GM23338 (cell line): ENCODE data around the gene OMA1. TPM values are rescaled to one million over a fixed set of nuclear protein-coding genes. Genes with fewer than 3 reads are reported as not detected.

Experiments used
- ATAC-seq: fragments of 200-7000 bp; cut with Tn5 transposase; 3 replicates; pipeline ENCODE4 v1.9.1; 2020
- DNase-seq: peaks from one replicate; pipeline ENCODE4 v3.0.0-alpha.2; 2015; ENCODE audit warnings: low spot score
- H2AFZ ChIP-seq: fragments of 200-600 bp; sonication (generic); 2 replicates; pipeline ENCODE4 v1.8.0; 2016; ENCODE audit warnings: antibody characterized with exemption, mild to moderate bottlenecking, moderate library complexity
- H3F3A ChIP-seq: fragments of 200-600 bp; sonication (generic); replicated peaks from 2 replicates; pipeline ENCODE4 v1.8.0; 2017; ENCODE audit warnings: antibody characterized with exemption, mixed run types, low read depth
- H3K27ac ChIP-seq: fragments of 200-600 bp; sonication (generic); 2 replicates; pipeline ENCODE4 v1.6.1; 2016; ENCODE audit warnings: low read depth
- H3K27me3 ChIP-seq: fragments of 200-600 bp; sonication (generic); 2 replicates; pipeline ENCODE4 v1.8.0; 2016; ENCODE audit warnings: mild to moderate bottlenecking, mixed run types, moderate library complexity; ENCODE audit not compliant: insufficient read depth
- H3K36me3 ChIP-seq: fragments of 200-600 bp; sonication (generic); 2 replicates; pipeline ENCODE4 v1.8.0; 2016; ENCODE audit warnings: mild to moderate bottlenecking; ENCODE audit not compliant: insufficient read depth
- H3K4me1 ChIP-seq: fragments of 200-600 bp; sonication (generic); 2 replicates; pipeline ENCODE4 v1.8.0; 2016; ENCODE audit warnings: mild to moderate bottlenecking, moderate library complexity; ENCODE audit not compliant: insufficient read depth
- H3K4me2 ChIP-seq: fragments of 200-600 bp; sonication (generic); 2 replicates; pipeline ENCODE4 v1.7.1; 2017; ENCODE audit warnings: mixed run types
- H3K4me3 ChIP-seq: fragments of 200-600 bp; sonication (generic); 2 replicates; pipeline ENCODE4 v1.6.1; 2016; ENCODE audit warnings: mixed run types
- H3K79me2 ChIP-seq: fragments of 200-600 bp; sonication (generic); replicated peaks from 2 replicates; pipeline ENCODE4 v1.8.0; 2017; ENCODE audit warnings: mild to moderate bottlenecking; ENCODE audit not compliant: insufficient read depth
- H3K9me2 ChIP-seq: fragments of 200-600 bp; sonication (generic); 2 replicates; pipeline ENCODE4 v1.8.0; 2017; ENCODE audit not compliant: insufficient read depth
- H4K20me1 ChIP-seq: fragments of 200-600 bp; sonication (generic); replicated peaks from 2 replicates; pipeline ENCODE4 v1.8.0; 2017; ENCODE audit warnings: mild to moderate bottlenecking; ENCODE audit not compliant: insufficient read depth
- H3K27ac Mint-ChIP-seq: 2 replicates; pipeline ENCODE4 v1.8.0; 2020; ENCODE audit warnings: inconsistent platforms, mild to moderate bottlenecking, moderate library complexity, mixed read lengths
- H3K27me3 Mint-ChIP-seq: 3 replicates; pipeline ENCODE4 v1.8.0; 2022; ENCODE audit warnings: low read depth, mild to moderate bottlenecking, moderate library complexity, mixed read lengths, inconsistent platforms; ENCODE audit not compliant: insufficient read depth, poor library complexity
- H3K36me3 Mint-ChIP-seq: 3 replicates; pipeline ENCODE4 v1.8.0; 2021; ENCODE audit warnings: low read depth, mild to moderate bottlenecking, inconsistent platforms, moderate library complexity, mixed read lengths
- H3K4me1 Mint-ChIP-seq: 3 replicates; pipeline ENCODE4 v1.8.0; 2020; ENCODE audit warnings: mild to moderate bottlenecking, inconsistent platforms, mixed read lengths
- H3K4me3 Mint-ChIP-seq: 3 replicates; pipeline ENCODE4 v1.8.0; 2021; ENCODE audit warnings: moderate library complexity, mild to moderate bottlenecking, inconsistent platforms, mixed read lengths
- H3K9me3 Mint-ChIP-seq: 3 replicates; pipeline ENCODE4 v1.8.0; 2020; ENCODE audit warnings: moderate library complexity, mild to moderate bottlenecking, inconsistent platforms, mixed read lengths
- CREB1 ChIP-seq: fragments of 250-450 bp; sonication (Bioruptor Pico); IDR thresholded peaks from 2 replicates; pipeline ENCODE4 v1.5.0; 2020; ENCODE audit warnings: low read depth, mild to moderate bottlenecking, moderate library complexity
- EZH2 ChIP-seq: fragments of 200-600 bp; sonication (generic); IDR thresholded peaks from one replicate; pipeline ENCODE4 v1.8.0; 2017; ENCODE audit warnings: antibody characterized with exemption, mild to moderate bottlenecking, low read depth; ENCODE audit not compliant: unreplicated experiment
- EZH2phosphoT487 ChIP-seq: fragments of 200-600 bp; sonication (generic); IDR thresholded peaks from one replicate; pipeline ENCODE4 v1.8.1; 2018; ENCODE audit warnings: antibody characterized with exemption; ENCODE audit not compliant: unreplicated experiment
- JUNB ChIP-seq: IDR thresholded peaks from one replicate; pipeline ENCODE4 v1.6.1; 2016; ENCODE audit warnings: antibody characterized with exemption; ENCODE audit not compliant: unreplicated experiment
- NANOG ChIP-seq: IDR thresholded peaks from 2 replicates; pipeline ENCODE4 v1.6.1; 2016; ENCODE audit warnings: antibody characterized with exemption, borderline replicate concordance
- POLR2AphosphoS5 ChIP-seq: IDR thresholded peaks from 2 replicates; pipeline ENCODE4 v1.6.1; 2016; ENCODE audit warnings: antibody characterized with exemption, low read depth
- STAT1 ChIP-seq: IDR thresholded peaks from one replicate; pipeline ENCODE4 v1.6.1; 2016; ENCODE audit warnings: antibody characterized with exemption; ENCODE audit not compliant: unreplicated experiment
- ZNF331 ChIP-seq: fragments of 250-450 bp; sonication (Bioruptor Pico); IDR thresholded peaks from 2 replicates; pipeline ENCODE4 v1.5.0; 2020; ENCODE audit warnings: low read depth, mild to moderate bottlenecking, moderate library complexity
- polyA plus RNA-seq: library from polyadenylated mRNA; unstranded; fragments of >200 nt; fragmentation: Nextera tagmentation; extraction: Ambion mirVana; gene quantifications from 2 replicates; pipeline ENCODE4 v1.2.1, GENCODE V29; 2016
- total RNA-seq: library from RNA; depleted of rRNA; stranded (reverse); fragments of >200 nt; shearing (Covaris generic); gene quantifications from 2 replicates; pipeline ENCODE4 v1.2.3, GENCODE V29; 2014
- TF ChIP-seq, protein P1 (sequence below): IDR thresholded peaks from one replicate; pipeline ENCODE4 v1.6.1; 2018; ENCODE audit warnings: antibody characterized with exemption; ENCODE audit not compliant: unreplicated experiment
- TF ChIP-seq, protein P2 (sequence below): IDR thresholded peaks from 2 replicates; pipeline ENCODE4 v1.6.1; 2016; ENCODE audit warnings: antibody characterized with exemption
- TF ChIP-seq, protein P3 (sequence below), 2 experiments: fragments of 200-600 bp in 1 of 2; sonication (generic) in 1 of 2; conservative IDR thresholded peaks; 2 replicates each; pipeline versions ENCODE4 v1.5.1 to v1.6.1; 2016 to 2017; ENCODE audit warnings: antibody characterized with exemption in 2 of 2, low read depth in 2 of 2, mild to moderate bottlenecking in 2 of 2, moderate library complexity in 1 of 2

OMA1 gene
- total and polyA plus RNA-seq, 2 experiments from 2014 or later, result 21.3 to 33.1 TPM

DNA sequence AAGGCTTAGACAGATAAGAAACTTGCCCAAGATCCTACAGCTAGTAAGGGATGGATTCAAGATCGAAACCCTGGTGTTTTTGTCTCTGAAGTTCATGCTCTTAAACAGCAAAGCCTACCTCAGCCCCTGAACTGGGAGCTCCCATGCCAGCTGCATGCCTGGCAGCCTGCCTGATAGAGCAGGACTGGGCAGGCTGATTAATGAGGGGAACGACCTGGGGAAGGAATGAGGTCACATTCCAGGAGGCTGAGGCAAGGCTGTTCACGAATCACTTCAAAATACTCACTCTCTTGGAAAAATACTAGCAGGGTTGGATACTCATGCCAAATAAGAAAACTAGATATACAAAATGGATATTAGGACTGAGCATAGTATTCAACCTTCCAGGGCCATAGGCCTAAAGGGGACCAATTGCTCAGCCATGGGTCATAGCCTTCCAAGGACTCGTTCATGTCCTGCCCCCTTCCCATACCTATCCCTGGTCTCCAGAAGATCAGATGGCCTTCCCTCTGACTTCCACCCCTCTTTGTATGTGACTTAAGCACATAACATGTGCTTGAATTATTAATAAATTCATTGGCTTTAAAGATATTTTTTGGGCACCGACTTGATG lies 46.1 kb upstream of the OMA1 start:
- no peaks in the 10 kb centered on the region for H3K79me2 ChIP-seq
- DNase-seq, result no peak
- H2AFZ ChIP-seq, result no peak overlapping the region
- Mint-ChIP-seq H3K36me3 (no peaks in the 10 kb centered on the region), H3K9me3 (no peaks in the 10 kb centered on the region), H3K27me3 (peaks cover 7% of the 10 kb centered on the region), H3K4me1 (no peaks in the 10 kb centered on the region), H3K27ac (no peak overlapping the region), H3K4me3 (no peak overlapping the region)
- no peaks in the 10 kb centered on the region for H3K4me1 ChIP-seq
- H3K4me3 ChIP-seq, result no peak overlapping the region
- H3K4me2 ChIP-seq, result no peak overlapping the region
- no peak overlapping the region for H3K27ac ChIP-seq
- no peak for TF ChIP-seq POLR2AphosphoS5
- no peak for TF ChIP-seq EZH2
- TF ChIP-seq ZNF331 (CRISPR knock-in tag), result no peak
- H3K9me2 ChIP-seq, result 0 out of 2 replicates have a peak, but pooled peaks cover 8% of the 10 kb centered on the region
- no peak for ATAC-seq
- no peaks in the 10 kb centered on the region; the same call in 1 of the 2 replicates for H3K27me3 ChIP-seq
- no peaks in the 10 kb centered on the region for H3F3A ChIP-seq
- no peaks in the 10 kb centered on the region for H4K20me1 ChIP-seq
- H3K36me3 ChIP-seq, result no peaks in the 10 kb centered on the region

DNA sequence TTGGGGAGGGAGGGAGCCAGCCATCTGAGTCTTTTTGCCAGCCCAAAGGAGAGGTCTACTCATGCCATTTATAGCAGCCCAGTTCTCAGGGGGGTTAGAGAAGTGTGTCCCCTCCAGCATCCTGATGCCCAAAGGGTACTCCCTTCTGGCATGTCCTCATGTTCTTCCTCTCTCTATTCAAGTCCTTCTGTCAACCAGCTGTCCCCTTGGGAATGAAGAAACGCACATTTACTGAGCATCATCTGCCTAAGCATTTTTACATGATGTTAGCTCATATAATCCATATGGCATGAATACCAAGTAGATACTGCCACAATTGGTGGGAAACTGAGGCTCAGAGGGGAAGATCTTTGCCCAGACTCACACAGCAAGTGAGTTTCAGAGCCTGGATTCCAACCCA lies 45.3 kb upstream of the OMA1 start:
- no peak overlapping the region for H3K4me2 ChIP-seq
- no peak overlapping the region for H3K4me3 Mint-ChIP-seq
- ATAC-seq, result no peak
- TF ChIP-seq EZH2phosphoT487, result no peak
- TF ChIP-seq JUNB, result no peak
- no peak for TF ChIP-seq EZH2
- TF ChIP-seq, protein P1, sequence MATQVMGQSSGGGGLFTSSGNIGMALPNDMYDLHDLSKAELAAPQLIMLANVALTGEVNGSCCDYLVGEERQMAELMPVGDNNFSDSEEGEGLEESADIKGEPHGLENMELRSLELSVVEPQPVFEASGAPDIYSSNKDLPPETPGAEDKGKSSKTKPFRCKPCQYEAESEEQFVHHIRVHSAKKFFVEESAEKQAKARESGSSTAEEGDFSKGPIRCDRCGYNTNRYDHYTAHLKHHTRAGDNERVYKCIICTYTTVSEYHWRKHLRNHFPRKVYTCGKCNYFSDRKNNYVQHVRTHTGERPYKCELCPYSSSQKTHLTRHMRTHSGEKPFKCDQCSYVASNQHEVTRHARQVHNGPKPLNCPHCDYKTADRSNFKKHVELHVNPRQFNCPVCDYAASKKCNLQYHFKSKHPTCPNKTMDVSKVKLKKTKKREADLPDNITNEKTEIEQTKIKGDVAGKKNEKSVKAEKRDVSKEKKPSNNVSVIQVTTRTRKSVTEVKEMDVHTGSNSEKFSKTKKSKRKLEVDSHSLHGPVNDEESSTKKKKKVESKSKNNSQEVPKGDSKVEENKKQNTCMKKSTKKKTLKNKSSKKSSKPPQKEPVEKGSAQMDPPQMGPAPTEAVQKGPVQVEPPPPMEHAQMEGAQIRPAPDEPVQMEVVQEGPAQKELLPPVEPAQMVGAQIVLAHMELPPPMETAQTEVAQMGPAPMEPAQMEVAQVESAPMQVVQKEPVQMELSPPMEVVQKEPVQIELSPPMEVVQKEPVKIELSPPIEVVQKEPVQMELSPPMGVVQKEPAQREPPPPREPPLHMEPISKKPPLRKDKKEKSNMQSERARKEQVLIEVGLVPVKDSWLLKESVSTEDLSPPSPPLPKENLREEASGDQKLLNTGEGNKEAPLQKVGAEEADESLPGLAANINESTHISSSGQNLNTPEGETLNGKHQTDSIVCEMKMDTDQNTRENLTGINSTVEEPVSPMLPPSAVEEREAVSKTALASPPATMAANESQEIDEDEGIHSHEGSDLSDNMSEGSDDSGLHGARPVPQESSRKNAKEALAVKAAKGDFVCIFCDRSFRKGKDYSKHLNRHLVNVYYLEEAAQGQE, result no peak
- no peak for TF ChIP-seq POLR2AphosphoS5
- no peak for TF ChIP-seq CREB1
- TF ChIP-seq, protein P2, sequence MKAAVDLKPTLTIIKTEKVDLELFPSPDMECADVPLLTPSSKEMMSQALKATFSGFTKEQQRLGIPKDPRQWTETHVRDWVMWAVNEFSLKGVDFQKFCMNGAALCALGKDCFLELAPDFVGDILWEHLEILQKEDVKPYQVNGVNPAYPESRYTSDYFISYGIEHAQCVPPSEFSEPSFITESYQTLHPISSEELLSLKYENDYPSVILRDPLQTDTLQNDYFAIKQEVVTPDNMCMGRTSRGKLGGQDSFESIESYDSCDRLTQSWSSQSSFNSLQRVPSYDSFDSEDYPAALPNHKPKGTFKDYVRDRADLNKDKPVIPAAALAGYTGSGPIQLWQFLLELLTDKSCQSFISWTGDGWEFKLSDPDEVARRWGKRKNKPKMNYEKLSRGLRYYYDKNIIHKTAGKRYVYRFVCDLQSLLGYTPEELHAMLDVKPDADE, result no peak
- TF ChIP-seq ZNF331 (CRISPR knock-in tag), result no peak
- TF ChIP-seq, protein P3, sequence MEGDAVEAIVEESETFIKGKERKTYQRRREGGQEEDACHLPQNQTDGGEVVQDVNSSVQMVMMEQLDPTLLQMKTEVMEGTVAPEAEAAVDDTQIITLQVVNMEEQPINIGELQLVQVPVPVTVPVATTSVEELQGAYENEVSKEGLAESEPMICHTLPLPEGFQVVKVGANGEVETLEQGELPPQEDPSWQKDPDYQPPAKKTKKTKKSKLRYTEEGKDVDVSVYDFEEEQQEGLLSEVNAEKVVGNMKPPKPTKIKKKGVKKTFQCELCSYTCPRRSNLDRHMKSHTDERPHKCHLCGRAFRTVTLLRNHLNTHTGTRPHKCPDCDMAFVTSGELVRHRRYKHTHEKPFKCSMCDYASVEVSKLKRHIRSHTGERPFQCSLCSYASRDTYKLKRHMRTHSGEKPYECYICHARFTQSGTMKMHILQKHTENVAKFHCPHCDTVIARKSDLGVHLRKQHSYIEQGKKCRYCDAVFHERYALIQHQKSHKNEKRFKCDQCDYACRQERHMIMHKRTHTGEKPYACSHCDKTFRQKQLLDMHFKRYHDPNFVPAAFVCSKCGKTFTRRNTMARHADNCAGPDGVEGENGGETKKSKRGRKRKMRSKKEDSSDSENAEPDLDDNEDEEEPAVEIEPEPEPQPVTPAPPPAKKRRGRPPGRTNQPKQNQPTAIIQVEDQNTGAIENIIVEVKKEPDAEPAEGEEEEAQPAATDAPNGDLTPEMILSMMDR (conservative IDR thresholded peaks at IDR 0.05; ENCODE audit: low read depth in 2 of 2), result no peak
- no peak for TF ChIP-seq STAT1
- no peak for TF ChIP-seq NANOG

More for the DNA sequence above, 45.3 kb upstream of the OMA1 start:
- Mint-ChIP-seq H3K36me3 (no peaks in the 10 kb centered on the region), H3K27ac (no peak overlapping the region), H3K4me1 (no peaks in the 10 kb centered on the region), H3K27me3 (peaks cover 6% of the 10 kb centered on the region), H3K9me3 (no peaks in the 10 kb centered on the region)
- no peak for DNase-seq
- Histone ChIP-seq H3K27me3 (no peaks in the 10 kb centered on the region; the same call in 1 of the 2 replicates), H3K4me1 (no peaks in the 10 kb centered on the region), H3K4me3 (no peak overlapping the region), H3K27ac (no peak overlapping the region), H3F3A (no peaks in the 10 kb centered on the region), H2AFZ (no peak overlapping the region), H3K36me3 (no peaks in the 10 kb centered on the region), H4K20me1 (no peaks in the 10 kb centered on the region), H3K9me2 (0 out of 2 replicates have a peak, but pooled peaks cover 2% of the 10 kb centered on the region), H3K79me2 (no peaks in the 10 kb centered on the region)
